Neuronal stem cell (in vitro differentiated cells): Measurements from ENCODE around the gene CARD8.

Experiments
- DNase-seq: peaks from one replicate; pipeline ENCODE4 v3.0.0-alpha.2; 2013; ENCODE audit warnings: low spot score
- H2AFZ ChIP-seq: one replicate; pipeline ENCODE4 v1.6.1; 2013; ENCODE audit warnings: mild to moderate bottlenecking, low read length, inconsistent platforms
- H2AK5ac ChIP-seq: 2 replicates; pipeline ENCODE4 v1.6.1; 2013; ENCODE audit warnings: low read depth, mild to moderate bottlenecking, inconsistent platforms, low read length, moderate library complexity, mixed read lengths
- H2BK120ac ChIP-seq: 2 replicates; pipeline ENCODE4 v1.6.1; 2013; ENCODE audit warnings: low read depth, mild to moderate bottlenecking, inconsistent platforms, low read length, moderate library complexity, mixed read lengths
- H2BK12ac ChIP-seq: one replicate; pipeline ENCODE4 v1.6.1; 2013; ENCODE audit warnings: low read length, inconsistent platforms
- H2BK15ac ChIP-seq: 2 replicates; pipeline ENCODE4 v1.6.1; 2013; ENCODE audit warnings: mild to moderate bottlenecking, low read length, inconsistent platforms, mixed read lengths
- H2BK5ac ChIP-seq: one replicate; pipeline ENCODE4 v1.6.1; 2013; ENCODE audit warnings: inconsistent platforms, mild to moderate bottlenecking, low read length, moderate library complexity
- H3K14ac ChIP-seq: one replicate; pipeline ENCODE4 v1.6.1; 2013; ENCODE audit warnings: low read length, inconsistent platforms
- H3K18ac ChIP-seq: 2 replicates; pipeline ENCODE4 v1.6.1; 2013; ENCODE audit warnings: low read length, inconsistent platforms
- H3K23ac ChIP-seq: 2 replicates; pipeline ENCODE4 v1.6.1; 2013; ENCODE audit warnings: low read depth, mild to moderate bottlenecking, mixed read lengths, low read length, inconsistent platforms; ENCODE audit not compliant: poor library complexity
- H3K27ac ChIP-seq: replicated peaks from 3 replicates; pipeline ENCODE4 v1.5.1; 2013; ENCODE audit warnings: low read length, inconsistent platforms
- H3K27me3 ChIP-seq, 3 experiments: 2 replicates each; pipeline ENCODE4 v1.6.1; 2013; ENCODE audit warnings: low read length in 3 of 3, mild to moderate bottlenecking in 2 of 3, inconsistent platforms in 1 of 3, low read depth in 1 of 3, mixed read lengths in 1 of 3, moderate library complexity in 1 of 3; ENCODE audit not compliant: control insufficient read depth in 3 of 3, insufficient read depth in 3 of 3
- H3K36me3 ChIP-seq, 2 donors: replicated peaks in 1 of 2; 2 replicates each; pipeline ENCODE4 v1.6.1; 2013; ENCODE audit warnings: low read length in 2 of 2; ENCODE audit not compliant: control insufficient read depth in 2 of 2, insufficient read depth in 2 of 2
- H3K4ac ChIP-seq: 2 replicates; pipeline ENCODE4 v1.6.1; 2013; ENCODE audit warnings: inconsistent platforms, mild to moderate bottlenecking, low read length, moderate library complexity
- H3K4me1 ChIP-seq, 2 donors: 1 replicate in 1 of 2; 2 replicates in 1 of 2; pipeline ENCODE4 v1.6.1; 2013; ENCODE audit warnings: low read length in 2 of 2, low read depth in 1 of 2; ENCODE audit not compliant: control insufficient read depth in 2 of 2, insufficient read depth in 1 of 2
- H3K4me2 ChIP-seq: one replicate; pipeline ENCODE4 v1.6.1; 2013; ENCODE audit warnings: mild to moderate bottlenecking, low read length, inconsistent platforms; ENCODE audit not compliant: insufficient read depth, poor library complexity, severe bottlenecking
- H3K4me3 ChIP-seq, 2 donors: 2 replicates each; pipeline ENCODE4 v1.5.1; 2013; ENCODE audit warnings: low read length in 2 of 2, mild to moderate bottlenecking in 2 of 2, inconsistent platforms in 1 of 2, moderate library complexity in 1 of 2
- H3K79me1 ChIP-seq: one replicate; pipeline ENCODE4 v1.6.1; 2013; ENCODE audit warnings: low read depth, mild to moderate bottlenecking, inconsistent platforms, low read length, moderate library complexity
- H3K9ac ChIP-seq: one replicate; pipeline ENCODE4 v1.6.1; 2013; ENCODE audit warnings: mild to moderate bottlenecking, low read depth, low read length, inconsistent platforms; ENCODE audit not compliant: poor library complexity
- H3K9me3 ChIP-seq, 2 donors: replicated peaks in 1 of 2; 2 replicates each; pipeline versions ENCODE3 to v1.6.1; 2013; ENCODE audit warnings: low read length in 2 of 2, mild to moderate bottlenecking in 2 of 2, inconsistent platforms in 1 of 2, low read depth in 1 of 2, mixed read lengths in 1 of 2, moderate library complexity in 1 of 2; ENCODE audit not compliant: control insufficient read depth in 2 of 2, insufficient read depth in 1 of 2
- H4K8ac ChIP-seq: one replicate; pipeline ENCODE4 v1.6.1; 2013; ENCODE audit warnings: low read depth, mild to moderate bottlenecking, inconsistent platforms, low read length, moderate library complexity
- H4K91ac ChIP-seq: one replicate; pipeline ENCODE4 v1.6.1; 2013; ENCODE audit warnings: low read length, low read depth, mild to moderate bottlenecking, inconsistent platforms; ENCODE audit not compliant: poor library complexity
- WGBS, 2 donors: extraction: QIAGEN DNeasy Blood & Tissue Kit; methylation state at CpG; one replicate each; pipeline ENCODE4 v1.1.7; 2013; ENCODE audit warnings: missing lambda C conversion rate in 2 of 2, mixed read lengths in 1 of 2; ENCODE audit not compliant: insufficient read length in 2 of 2, insufficient replicate concordance in 1 of 2; ENCODE audit errors: extremely low coverage in 2 of 2; 5-methylcytosine and 5-hydroxymethylcytosine counted together

CARD8 gene

GRCh38 chr19:48168689-48169088 is 87.0 kb downstream of the CARD8 start:
- Histone ChIP-seq H4K8ac (no peak overlapping the region), H3K79me1 (peaks cover 10% of the 10 kb centered on the region), H2BK5ac (no peak overlapping the region), H2AK5ac (no peak overlapping the region), H3K4ac (no peak overlapping the region), H2BK120ac (no peak overlapping the region), H3K23ac (no peak overlapping the region), H2AFZ (no peak overlapping the region), H4K91ac (no peak overlapping the region), H3K9me3 (no peaks in the 10 kb centered on the region), H2BK15ac (no peak overlapping the region), H3K18ac (no peak overlapping the region), H3K4me3 (no peak overlapping the region), H3K9ac (no peak overlapping the region), H3K27me3 (no peaks in the 10 kb centered on the region), H3K4me1 (peaks cover 6 to 8% of the 10 kb centered on the region in 2 donors), H3K4me2 (no peak overlapping the region), H3K27ac (no peak overlapping the region), H3K14ac (no peak overlapping the region), H2BK12ac (no peak overlapping the region), H3K36me3 (peaks cover 11 to 39% of the 10 kb centered on the region in 2 donors)
- WGBS, 2 donors = no CpG with 5 or more reads among the region's 5 CpGs
- no peak for DNase-seq

DNA sequence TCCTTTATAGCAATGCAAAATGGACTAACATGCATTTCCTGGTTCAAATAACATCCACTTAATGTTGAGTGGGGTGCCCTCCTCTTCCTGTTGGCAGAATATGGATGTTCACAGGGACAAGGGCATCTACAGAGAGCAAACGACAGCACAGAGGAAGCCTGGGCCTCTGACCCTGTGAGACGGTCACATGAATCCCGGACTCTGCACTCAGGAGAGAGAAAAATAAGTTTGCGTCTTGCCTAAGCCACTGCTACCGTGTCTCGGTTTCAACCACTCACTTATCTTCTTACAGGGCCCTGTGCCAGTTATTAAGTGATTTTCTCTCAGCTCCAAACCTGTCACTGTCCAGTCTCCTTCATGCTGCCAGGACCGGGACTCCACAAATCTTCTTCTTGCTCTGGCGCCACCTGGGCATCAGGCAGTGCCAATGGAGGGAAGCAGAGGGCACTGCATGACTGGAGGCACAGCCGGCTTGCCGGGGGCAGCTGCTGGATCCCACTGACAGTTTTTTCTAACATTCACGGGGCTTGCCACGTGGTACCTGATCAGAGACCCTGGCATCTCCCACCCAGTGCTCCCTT is 97.4 kb downstream of the CARD8 start:
- peaks cover 0 to 2% (median 0%) of the 10 kb centered on the region in 3 experiments for H3K27me3 ChIP-seq
- H3K18ac ChIP-seq = no peak overlapping the region
- no peak for DNase-seq
- H3K9me3 ChIP-seq = no peaks in the 10 kb centered on the region
- no peak overlapping the region for H3K4me2 ChIP-seq
- no peak overlapping the region for H4K8ac ChIP-seq
- H3K27ac ChIP-seq = no peak overlapping the region
- no peak overlapping the region for H3K9ac ChIP-seq
- H2AK5ac ChIP-seq = no peak overlapping the region
- H2BK12ac ChIP-seq = no peak overlapping the region
- H2AFZ ChIP-seq = no peak overlapping the region
- no peaks in the 10 kb centered on the region for H3K79me1 ChIP-seq
- no peaks in the 10 kb centered on the region for H3K4me1 ChIP-seq
- no CpG with 5 or more reads among the region's 12 CpGs for WGBS, 2 donors
- no peak overlapping the region for H2BK120ac ChIP-seq
- no peak overlapping the region for H3K23ac ChIP-seq
- H4K91ac ChIP-seq = no peak overlapping the region
- peaks cover 40 to 89% of the 10 kb centered on the region in 2 donors for H3K36me3 ChIP-seq
- H3K14ac ChIP-seq = no peak overlapping the region
- H2BK15ac ChIP-seq = no peak overlapping the region
- no peak overlapping the region for H2BK5ac ChIP-seq
- H3K4ac ChIP-seq = no peak overlapping the region
- no peak overlapping the region for H3K4me3 ChIP-seq
